NT2/D1 (cell line): Measurements from ENCODE around the gene CYP4X1.
A peak's percentile ranks its signal among the peaks of the same experiment; 100 is the strongest.
"Not testable (repeated sequence)": the region's sequence is repeated elsewhere in the genome, so short reads cannot be mapped to it uniquely, and the experiment has no call there.

ENCODE experiments used
- DNase-seq: peaks from one replicate; pipeline ENCODE4 v3.0.0-alpha.2; 2011; ENCODE audit warnings: low read depth, low spot score
- H3K27me3 ChIP-seq: 2 replicates; pipeline ENCODE4 v1.6.0; 2011; ENCODE audit warnings: mild to moderate bottlenecking; ENCODE audit not compliant: insufficient read length, insufficient read depth
- H3K36me3 ChIP-seq: 2 replicates; pipeline ENCODE4 v1.6.1; 2011; ENCODE audit warnings: mild to moderate bottlenecking, low read length, mixed read lengths; ENCODE audit not compliant: insufficient read depth, insufficient read length
- H3K4me1 ChIP-seq: 2 replicates; pipeline ENCODE4 v1.5.1; 2011; ENCODE audit not compliant: insufficient read depth, insufficient read length
- H3K4me3 ChIP-seq: 2 replicates; pipeline ENCODE4 v1.5.1; 2011; ENCODE audit warnings: low read depth; ENCODE audit not compliant: insufficient read length
- H3K9ac ChIP-seq: 2 replicates; pipeline ENCODE4 v1.6.0; 2011; ENCODE audit warnings: low read depth; ENCODE audit not compliant: insufficient read length
- H3K9me3 ChIP-seq: 2 replicates; pipeline ENCODE4 v1.5.1; 2011; ENCODE audit warnings: mild to moderate bottlenecking, low read length; ENCODE audit not compliant: insufficient read depth
- SUZ12 ChIP-seq: IDR thresholded peaks from 2 replicates; pipeline ENCODE4 v1.6.1; 2011; ENCODE audit not compliant: insufficient read length, insufficient read depth; ENCODE audit errors: extremely low read depth
- YY1 ChIP-seq: IDR thresholded peaks from 2 replicates; pipeline ENCODE4 v1.6.1; 2011; ENCODE audit not compliant: insufficient read length, insufficient read depth
- ZNF274 ChIP-seq: IDR thresholded peaks from 2 replicates; pipeline ENCODE4 v1.6.1; 2011; ENCODE audit warnings: mild to moderate bottlenecking, low read depth, low read length

Gene CYP4X1

DNA sequence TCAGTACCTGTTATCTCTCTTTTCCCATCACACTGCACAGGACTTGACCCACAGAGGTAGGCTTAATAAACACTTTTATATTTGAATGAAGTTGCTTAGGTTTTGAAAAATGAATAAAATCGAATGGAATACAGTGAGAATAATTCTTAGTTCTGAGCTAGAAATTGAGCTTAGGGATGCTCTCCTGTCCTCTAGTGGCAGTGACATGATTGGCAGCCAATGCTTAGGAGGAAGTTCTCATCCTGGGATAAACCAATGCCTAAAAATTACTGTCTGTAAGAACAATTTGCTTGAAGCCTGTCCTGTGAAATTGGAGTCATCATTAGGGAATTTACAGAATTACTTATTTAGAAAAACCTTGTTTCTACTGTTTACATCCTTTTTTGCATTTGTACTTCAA, 21.3 kb upstream of the CYP4X1 start:
- Histone ChIP-seq H3K36me3 (no peaks in the 10 kb centered on the region), H3K9ac (no peak overlapping the region), H3K9me3 (peaks cover 16% of the 10 kb centered on the region), H3K4me1 (no peaks in the 10 kb centered on the region), H3K27me3 (no peaks in the 10 kb centered on the region), H3K4me3 (no peak overlapping the region)
- DNase-seq, result peak; percentile 18
- no peak for TF ChIP-seq YY1
- no peak for TF ChIP-seq SUZ12
- TF ChIP-seq ZNF274, result no peak

DNA sequence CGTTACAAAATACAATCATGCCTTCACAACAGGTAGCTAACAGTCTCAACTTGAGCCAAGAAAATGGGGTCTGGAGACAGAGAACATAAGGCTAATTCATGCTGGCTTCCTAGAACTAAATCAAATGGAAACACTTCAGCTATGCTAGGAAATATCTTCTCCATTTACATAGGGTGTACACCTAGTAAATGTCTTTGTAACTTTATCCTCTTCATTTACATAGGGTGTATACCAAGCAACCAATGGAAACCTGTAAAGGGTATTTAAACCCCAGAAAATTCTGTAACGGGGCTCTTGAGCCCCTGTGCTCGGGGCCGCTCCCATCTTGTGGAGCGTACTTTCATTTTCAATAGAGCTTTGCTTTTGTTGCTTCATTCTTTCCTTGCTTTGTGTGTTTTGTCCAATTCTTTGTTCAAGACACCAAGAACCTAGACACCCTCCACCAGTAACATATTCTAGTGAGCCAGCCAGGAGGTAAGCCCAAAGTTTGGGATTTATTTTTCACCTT, 19.5 kb upstream of the CYP4X1 start:
- H3K9me3 ChIP-seq, result peaks cover 17% of the 10 kb centered on the region
- H3K36me3 ChIP-seq, result no peaks in the 10 kb centered on the region
- no peaks in the 10 kb centered on the region for H3K4me1 ChIP-seq
- no peak overlapping the region for H3K9ac ChIP-seq
- H3K4me3 ChIP-seq, result no peak overlapping the region
- TF ChIP-seq ZNF274 (no peak), YY1 (no peak), SUZ12 (no peak)
- DNase-seq, result no peak
- H3K27me3 ChIP-seq, result no peaks in the 10 kb centered on the region

DNA sequence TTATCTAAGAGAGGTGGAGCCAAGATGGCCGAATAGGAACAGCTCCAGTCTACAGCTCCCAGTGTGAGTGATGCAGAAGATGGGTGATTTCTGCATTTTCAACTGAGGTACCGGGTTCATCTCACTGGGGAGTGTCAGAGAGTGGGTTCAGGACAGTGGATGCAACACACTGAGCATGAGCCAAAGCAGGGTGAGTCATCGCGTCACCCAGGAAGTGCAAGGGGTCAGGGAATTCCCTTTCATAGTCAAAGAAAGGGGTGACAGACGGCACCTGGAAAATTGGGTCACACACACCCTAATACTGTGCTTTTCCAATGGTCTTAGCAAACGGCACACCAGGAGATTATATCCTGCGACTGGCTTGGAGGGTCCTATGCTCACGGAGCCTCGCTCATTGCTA, 17.0 kb upstream of the CYP4X1 start:
- H3K4me1 ChIP-seq, H3K4me3 ChIP-seq, H3K36me3 ChIP-seq, H3K9ac ChIP-seq, DNase-seq, H3K27me3 ChIP-seq: not testable (repeated sequence)
- peaks cover 17% of the 10 kb centered on the region for H3K9me3 ChIP-seq

DNA sequence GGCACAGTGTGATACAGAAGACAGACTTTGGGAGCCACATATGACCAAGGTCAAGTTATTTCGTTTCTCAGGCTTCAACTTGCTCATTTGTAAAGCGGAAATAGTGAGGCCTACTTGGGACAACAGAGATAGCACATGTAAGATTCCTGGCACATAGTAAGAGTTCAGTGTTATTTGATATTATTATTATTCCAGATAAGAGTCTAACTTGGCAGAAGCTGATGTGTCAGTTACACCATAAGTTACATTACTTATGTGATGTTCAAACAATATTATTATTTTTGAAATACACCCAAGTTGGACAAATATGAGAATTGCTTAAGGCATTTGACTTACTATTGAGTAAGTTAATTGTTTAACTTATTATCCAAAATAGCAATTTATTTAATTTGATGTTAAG, 10.2 kb upstream of the CYP4X1 start:
- Histone ChIP-seq H3K9me3 (no peaks in the 10 kb centered on the region), H3K27me3 (no peaks in the 10 kb centered on the region), H3K9ac (no peak overlapping the region), H3K4me1 (no peaks in the 10 kb centered on the region), H3K36me3 (no peaks in the 10 kb centered on the region), H3K4me3 (no peak overlapping the region)
- no peak for DNase-seq
- no peak for TF ChIP-seq SUZ12
- TF ChIP-seq YY1, result no peak
- no peak for TF ChIP-seq ZNF274

DNA sequence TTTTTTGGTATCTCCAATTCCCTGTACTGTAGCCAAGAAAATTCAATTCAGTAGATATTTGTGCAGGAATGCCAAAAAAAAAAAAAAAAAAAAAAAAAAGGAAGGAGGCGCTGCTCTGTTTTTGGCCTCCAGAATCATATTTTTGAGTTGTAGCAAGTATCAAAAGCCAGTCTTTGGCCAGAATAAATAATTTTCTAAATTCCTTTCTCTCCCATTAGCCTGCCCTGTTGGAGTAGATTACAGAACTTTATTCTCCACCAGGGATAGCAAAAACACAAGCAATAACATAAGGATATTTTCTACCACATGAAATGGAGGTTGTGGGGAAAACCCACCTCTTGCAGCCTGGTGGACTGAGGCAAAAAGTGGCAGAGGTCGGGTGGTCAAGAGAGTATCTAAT, 2.4 kb upstream of the CYP4X1 start:
- Histone ChIP-seq H3K36me3 (no peaks in the 10 kb centered on the region), H3K9me3 (no peaks in the 10 kb centered on the region), H3K9ac (no peak overlapping the region), H3K4me3 (no peak overlapping the region), H3K4me1 (peaks cover 4% of the 10 kb centered on the region), H3K27me3 (peaks cover 41% of the 10 kb centered on the region)
- no peak for DNase-seq
- TF ChIP-seq SUZ12 (no peak), ZNF274 (no peak), YY1 (no peak)

DNA sequence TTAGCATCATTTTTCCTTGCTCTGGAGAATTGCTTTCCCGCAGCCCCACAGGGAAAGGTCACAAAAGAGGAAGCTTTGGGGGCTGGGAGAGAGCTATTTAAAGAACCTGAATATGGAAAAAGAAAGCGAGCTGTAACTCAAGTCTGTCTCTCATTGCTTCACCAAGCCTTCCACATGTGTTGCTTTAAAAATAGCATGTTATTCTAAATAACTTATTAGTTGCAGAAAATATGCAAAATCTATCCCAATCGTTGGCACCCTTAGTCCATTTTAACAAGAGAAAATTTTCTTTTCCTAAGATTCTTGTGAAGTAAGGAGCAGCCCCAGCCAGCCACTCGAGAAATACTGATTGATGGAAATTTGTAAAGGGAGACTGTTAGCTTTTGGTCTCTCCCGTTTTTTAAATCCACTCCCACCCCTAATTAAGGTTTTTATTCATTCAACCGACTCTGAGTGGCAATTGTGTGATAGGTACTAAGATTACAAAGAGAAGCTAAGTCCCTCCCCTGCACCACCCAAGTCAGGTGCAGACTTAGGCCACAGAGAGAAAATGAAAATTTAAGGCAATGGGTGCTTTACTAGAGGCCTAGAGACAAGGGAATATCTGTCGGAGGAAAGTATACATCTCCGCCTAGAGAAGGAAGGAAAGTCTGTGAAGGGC, 802 bp downstream of the CYP4X1 start:
- TF ChIP-seq ZNF274 (no peak), SUZ12 (no peak), YY1 (no peak)
- Histone ChIP-seq H3K4me1 (peaks cover 4% of the 10 kb centered on the region), H3K36me3 (no peaks in the 10 kb centered on the region), H3K9ac (peak overlapping the region; percentile 59), H3K27me3 (peaks cover 41% of the 10 kb centered on the region), H3K4me3 (peak overlapping the region; percentile 60), H3K9me3 (no peaks in the 10 kb centered on the region)
- DNase-seq, result no peak

DNA sequence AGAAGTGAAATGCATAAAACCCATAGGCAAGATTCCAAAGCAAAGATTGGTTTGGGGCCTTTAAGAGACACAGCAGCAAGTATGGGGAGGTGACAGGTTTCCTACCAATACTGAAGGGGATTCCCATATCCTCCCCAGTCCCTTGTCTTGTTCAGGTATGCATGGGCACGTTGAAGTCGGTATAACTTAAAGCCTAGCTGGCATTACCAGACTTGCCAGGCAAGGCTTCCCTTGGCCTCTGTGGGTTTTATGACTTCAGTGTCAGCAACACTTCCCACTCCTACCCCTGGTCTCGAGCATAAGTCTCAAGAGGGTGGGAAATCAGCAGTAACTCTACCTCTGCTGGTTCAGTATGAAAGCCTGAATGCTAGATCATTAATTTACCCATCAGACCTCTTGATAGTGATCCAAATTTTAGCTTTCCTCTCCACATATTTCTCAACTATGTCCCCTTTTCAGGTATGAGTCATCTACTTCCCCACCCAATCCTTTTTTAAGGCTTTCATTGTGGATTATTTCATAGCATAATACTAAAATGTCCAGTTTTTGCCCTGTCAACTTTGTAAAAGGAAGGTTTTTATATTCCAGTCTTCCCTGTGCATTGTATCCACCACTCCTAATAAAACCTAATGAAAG, 6.8 kb downstream of the CYP4X1 start:
- H3K27me3 ChIP-seq, result peaks cover 7% of the 10 kb centered on the region
- DNase-seq, result no peak
- no peak overlapping the region for H3K9ac ChIP-seq
- no peaks in the 10 kb centered on the region for H3K9me3 ChIP-seq
- H3K36me3 ChIP-seq, result no peaks in the 10 kb centered on the region
- H3K4me3 ChIP-seq, result no peak overlapping the region
- no peaks in the 10 kb centered on the region for H3K4me1 ChIP-seq
- TF ChIP-seq ZNF274 (no peak), SUZ12 (no peak), YY1 (no peak)

DNA sequence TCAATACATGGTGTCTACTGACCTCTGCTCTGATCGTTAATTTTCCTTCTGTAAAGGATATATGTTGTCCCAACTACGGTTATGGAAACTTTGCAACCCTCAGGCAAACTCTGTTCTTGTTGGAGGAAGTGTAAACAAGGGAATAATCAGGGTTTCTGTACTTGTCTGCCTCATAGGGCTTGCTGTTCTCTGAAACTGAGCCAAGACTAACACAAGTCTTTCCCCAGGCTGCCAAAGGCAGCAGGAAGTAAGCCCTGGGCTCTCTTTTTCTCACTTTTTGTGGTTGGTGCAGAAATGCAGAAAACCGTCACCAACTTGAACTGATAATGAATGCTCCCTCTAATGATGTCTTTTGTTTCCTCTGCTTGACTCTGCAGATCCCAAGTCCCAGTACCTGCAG, 7.6 kb downstream of the CYP4X1 start:
- H3K36me3 ChIP-seq, result no peaks in the 10 kb centered on the region
- TF ChIP-seq ZNF274, result no peak
- no peaks in the 10 kb centered on the region for H3K9me3 ChIP-seq
- H3K9ac ChIP-seq, result no peak overlapping the region
- no peak for DNase-seq
- no peaks in the 10 kb centered on the region for H3K4me1 ChIP-seq
- H3K27me3 ChIP-seq, result no peaks in the 10 kb centered on the region
- no peak overlapping the region for H3K4me3 ChIP-seq
